Lung (tissue), 12 donors: Measurements from ENCODE around the gene DENND6B. TPM values are rescaled to one million over a fixed set of nuclear protein-coding genes. Genes with fewer than 3 reads are reported as not detected.

ENCODE experiments used
- ATAC-seq: fragments of 200-7000 bp; cut with Tn5 transposase; one replicate; pipeline ENCODE4 v1.9.1; 2020; ENCODE audit warnings: moderate number of reproducible peaks; ENCODE audit not compliant: insufficient read depth, low FRiP score
- DNase-seq, 3 donors: peaks; one replicate each; pipeline ENCODE4 v3.0.0-alpha.2; 2013 to 2017
- H3K27ac ChIP-seq, 2 donors: one replicate each; pipeline ENCODE4 v1.5.1; 2013; ENCODE audit warnings: mild to moderate bottlenecking in 2 of 2, moderate library complexity in 2 of 2, control low read depth in 1 of 2, inconsistent platforms in 1 of 2, low read depth in 1 of 2, low read length in 1 of 2
- H3K27me3 ChIP-seq, 3 donors: one replicate each; pipeline ENCODE4 v1.5.1; 2013; ENCODE audit warnings: low read length in 2 of 3; ENCODE audit not compliant: control insufficient read depth in 3 of 3, insufficient read depth in 3 of 3
- H3K36me3 ChIP-seq, 4 donors: one replicate each; pipeline ENCODE4 v1.5.1; 2013; ENCODE audit warnings: low read length in 4 of 4, mild to moderate bottlenecking in 1 of 4, moderate library complexity in 1 of 4; ENCODE audit not compliant: control insufficient read depth in 4 of 4, insufficient read depth in 4 of 4
- H3K4me1 ChIP-seq, 5 donors: one replicate each; pipeline ENCODE4 v1.5.1; 2013; ENCODE audit warnings: low read length in 5 of 5, mild to moderate bottlenecking in 2 of 5, moderate library complexity in 1 of 5; ENCODE audit not compliant: control insufficient read depth in 5 of 5, insufficient read depth in 5 of 5
- H3K4me3 ChIP-seq: one replicate; pipeline ENCODE4 v1.5.1; 2013; ENCODE audit warnings: mild to moderate bottlenecking, control low read depth, moderate library complexity
- H3K9ac ChIP-seq, 2 donors: one replicate each; pipeline ENCODE4 v1.5.1; 2013; ENCODE audit warnings: low read length in 2 of 2, control low read depth in 1 of 2; ENCODE audit not compliant: insufficient read depth in 1 of 2
- H3K9me3 ChIP-seq, 4 donors: one replicate each; pipeline ENCODE4 v1.5.1; 2013; ENCODE audit warnings: low read length in 3 of 4, mild to moderate bottlenecking in 1 of 4, moderate library complexity in 1 of 4; ENCODE audit not compliant: control insufficient read depth in 4 of 4, insufficient read depth in 3 of 4
- CTCF ChIP-seq: IDR thresholded peaks from 2 replicates; pipeline ENCODE4 v1.5.1; 2012; ENCODE audit warnings: mild to moderate bottlenecking; ENCODE audit errors: control extremely low read depth, extremely low read depth
- WGBS, 2 donors: extraction: QIAGEN DNeasy Blood & Tissue Kit; methylation state at CpG; one replicate each; pipeline ENCODE4 v1.1.7; 2013; 5-methylcytosine and 5-hydroxymethylcytosine counted together
- polyA plus RNA-seq, 2 donors: library from polyadenylated mRNA; stranded (reverse); fragments of 200-250 nt; gene quantifications; one replicate each; pipeline ENCODE4 v1.2.1, GENCODE V29; 2013
- total RNA-seq, 2 donors: library from RNA; depleted of rRNA in 1 of 2; stranded (reverse); fragments of >200 nt in 1 of 2; gene quantifications; one replicate each; pipeline ENCODE4 v1.2.1, GENCODE V29; 2014 to 2021
- donor health status: control.
- donor health status: control.
- donor health status: Bipolar disorder and iron deficiency.
- donor health status: healthy.
- donor health status: DM: yes; HTN: yes; CAD: no.

DENND6B gene
- total and polyA plus RNA-seq, 4 donors: 8.0 to 26.0 (median 12.6) TPM

DNA sequence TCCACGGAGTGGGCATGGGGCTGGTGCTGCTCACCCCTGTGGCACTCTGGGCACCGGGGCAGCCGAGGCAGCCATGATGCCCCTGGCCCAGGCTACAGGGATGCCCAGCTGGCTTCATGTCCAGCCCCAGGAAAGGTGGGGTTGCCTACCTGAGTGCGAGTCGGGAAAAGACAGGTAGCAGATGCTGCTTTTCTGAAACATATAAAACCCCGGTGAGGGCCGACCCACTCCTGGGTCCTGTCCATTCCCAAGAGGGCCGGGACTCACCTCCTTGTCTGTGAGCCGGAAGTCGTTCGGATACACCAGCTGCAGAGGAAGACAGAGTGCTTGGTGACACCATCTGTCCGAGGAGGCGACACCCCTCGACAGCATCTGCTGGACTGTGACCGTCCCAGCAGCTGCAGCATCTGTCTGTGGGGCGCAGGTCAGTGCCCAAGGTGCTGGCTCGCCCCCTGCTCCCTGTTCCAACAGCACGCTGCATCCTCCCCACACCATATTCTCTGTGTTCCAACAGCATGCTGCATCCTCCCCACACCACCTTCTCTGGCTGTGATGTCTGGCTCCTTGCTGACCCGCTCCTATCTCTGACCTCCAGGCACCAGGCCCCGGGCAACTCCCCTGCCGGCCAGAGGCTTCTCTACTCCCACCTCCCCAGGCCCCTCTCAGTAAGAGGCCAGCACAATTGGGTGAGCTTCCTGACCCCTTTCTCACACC, 8.0 kb downstream of the DENND6B start:
- DNase-seq (no peak), ATAC-seq (no peak)
- Histone ChIP-seq H3K36me3 (peaks cover 0 to 2% (median 0%) of the 10 kb centered on the region in 4 donors), H3K4me1 (peaks cover 0 to 10% (median 0%) of the 10 kb centered on the region in 5 donors), H3K9ac (no peak overlapping the region), H3K27me3 (no peaks in the 10 kb centered on the region), H3K4me3 (no peak overlapping the region), H3K27ac (no peak overlapping the region), H3K9me3 (no peaks in the 10 kb centered on the region)
- 85 to 88% methylated on average over 21 of the region's 21 CpGs for WGBS, 2 donors
- TF ChIP-seq CTCF: no peak

DNA sequence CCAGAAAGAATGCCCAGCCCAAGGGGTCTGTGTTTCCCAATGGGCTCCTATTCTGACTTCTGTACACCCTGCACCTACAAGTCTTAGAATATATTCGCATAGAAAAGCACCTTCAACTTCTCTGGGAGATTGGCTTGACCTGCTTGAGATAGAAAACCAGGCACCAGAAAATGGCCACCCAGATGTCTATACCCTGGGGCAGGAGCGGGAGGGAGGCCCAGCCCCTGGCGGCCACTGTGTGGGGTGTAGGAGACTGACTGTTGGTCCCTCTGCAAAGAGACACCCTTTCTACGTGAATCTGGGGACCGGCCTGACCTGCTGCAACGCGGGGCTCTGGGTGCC, 8.5 kb downstream of the DENND6B start:
- Histone ChIP-seq H3K9ac (no peak overlapping the region), H3K36me3 (peaks cover 0 to 2% (median 0%) of the 10 kb centered on the region in 4 donors), H3K27me3 (no peaks in the 10 kb centered on the region), H3K9me3 (no peaks in the 10 kb centered on the region), H3K4me3 (no peak overlapping the region), H3K27ac (no peak overlapping the region), H3K4me1 (peaks cover 0 to 14% (median 0%) of the 10 kb centered on the region in 5 donors)
- DNase-seq (no peak), ATAC-seq (no peak)
- TF ChIP-seq CTCF: no peak
- WGBS, 2 donors: 87 to 90% methylated on average over 7 of the region's 7 CpGs

GRCh38 chr22:50317674-50318073, 9.1 kb downstream of the DENND6B start:
- no peak for DNase-seq
- 94 to 98% methylated on average over 7 of the region's 7 CpGs for WGBS, 2 donors
- no peak overlapping the region for H3K9ac ChIP-seq

More at GRCh38 chr22:50317674-50318073, 9.1 kb downstream of the DENND6B start:
- Histone ChIP-seq H3K4me3 (no peak overlapping the region), H3K27me3 (no peaks in the 10 kb centered on the region), H3K9me3 (no peaks in the 10 kb centered on the region), H3K27ac (no peak overlapping the region), H3K4me1 (peaks cover 0 to 14% (median 0%) of the 10 kb centered on the region in 5 donors), H3K36me3 (peaks cover 0 to 2% (median 0%) of the 10 kb centered on the region in 4 donors)
- ATAC-seq: no peak
- no peak for TF ChIP-seq CTCF
